PFSK-1 (cell line): Measurements from ENCODE around the gene RFPL2.

Experiments
- FOXP2 ChIP-seq: optimal IDR thresholded peaks from 2 replicates; pipeline ENCODE3; 2011; ENCODE audit warnings: borderline replicate concordance, control low read depth, inconsistent platforms; ENCODE audit not compliant: insufficient read depth; ENCODE audit errors: extremely low read length, extremely low read depth
- POLR2AphosphoS5 ChIP-seq: IDR thresholded peaks from 2 replicates; pipeline ENCODE4 v1.6.1; 2012; ENCODE audit warnings: low read depth, mild to moderate bottlenecking, control low read depth, low read length, moderate library complexity
- REST ChIP-seq, 2 experiments: IDR thresholded peaks; 2 replicates each; pipeline versions ENCODE4 v1.6.1 to v1.8.0; 2011 to 2012; ENCODE audit warnings: low read depth in 2 of 2, low read length in 2 of 2, control low read depth in 1 of 2, inconsistent platforms in 1 of 2, mild to moderate bottlenecking in 1 of 2, moderate library complexity in 1 of 2; ENCODE audit not compliant: insufficient read depth in 1 of 2
- SIN3A ChIP-seq: IDR thresholded peaks from 2 replicates; pipeline ENCODE4 v1.6.1; 2012; ENCODE audit warnings: mild to moderate bottlenecking, low read length, moderate library complexity, borderline replicate concordance; ENCODE audit not compliant: insufficient read depth
- TAF1 ChIP-seq: IDR thresholded peaks from 2 replicates; pipeline ENCODE4 v1.6.1; 2012; ENCODE audit warnings: low read length, control low read depth, borderline replicate concordance; ENCODE audit not compliant: insufficient read depth

RFPL2 gene

GRCh38 chr22:32244547-32244946 is 39.7 kb upstream of the RFPL2 start:
- TF ChIP-seq FOXP2 (no peak), SIN3A (no peak), TAF1 (no peak), REST (IDR thresholded peaks at IDR 0.05; ENCODE audit: insufficient read depth in 1 of 2, low read depth in 2 of 2, low read length in 2 of 2) (no peak), POLR2AphosphoS5 (no peak)

- TF ChIP-seq TAF1, result no peak
- no peak for TF ChIP-seq SIN3A
- no peak for TF ChIP-seq REST (IDR thresholded peaks at IDR 0.05; ENCODE audit: insufficient read depth in 1 of 2, low read depth in 2 of 2, low read length in 2 of 2)
- TF ChIP-seq POLR2AphosphoS5, result no peak
- TF ChIP-seq FOXP2, result no peak
Observed at GRCh38 chr22:32240461-32240860, 35.6 kb upstream of the RFPL2 start.

GRCh38 chr22:32237906-32238305 is 33.0 kb upstream of the RFPL2 start:
- TF ChIP-seq POLR2AphosphoS5, result no peak
- TF ChIP-seq TAF1, result no peak
- no peak for TF ChIP-seq REST (IDR thresholded peaks at IDR 0.05; ENCODE audit: insufficient read depth in 1 of 2, low read depth in 2 of 2, low read length in 2 of 2)
- TF ChIP-seq SIN3A, result no peak
- no peak for TF ChIP-seq FOXP2

- TF ChIP-seq POLR2AphosphoS5, result no peak
- no peak for TF ChIP-seq SIN3A
- TF ChIP-seq TAF1, result no peak
- TF ChIP-seq FOXP2, result no peak
- no peak for TF ChIP-seq REST (IDR thresholded peaks at IDR 0.05; ENCODE audit: insufficient read depth in 1 of 2, low read depth in 2 of 2, low read length in 2 of 2)
Observed at GRCh38 chr22:32236970-32237369, 32.1 kb upstream of the RFPL2 start.

GRCh38 chr22:32233091-32233490 is 28.2 kb upstream of the RFPL2 start:
- TF ChIP-seq FOXP2, result no peak
- no peak for TF ChIP-seq SIN3A
- TF ChIP-seq REST (IDR thresholded peaks at IDR 0.05; ENCODE audit: insufficient read depth in 1 of 2, low read depth in 2 of 2, low read length in 2 of 2), result no peak
- TF ChIP-seq POLR2AphosphoS5, result no peak
- TF ChIP-seq TAF1, result no peak
